Caco-2 (cell line): ENCODE results near the gene INPP4B. TPM values are rescaled to one million over a fixed set of nuclear protein-coding genes. Genes with fewer than 3 reads are reported as not detected.

ENCODE experiments used
- BruUV-seq: library from RNA; stranded (reverse); fragments of 400-500 nt; replicated peaks from 2 replicates; lab custom pipeline; 2021; lab: Mats Ljungman, UMichigan
- CTCF ChIA-PET: fragments of 300-600 bp; sonication (Branson Sonifier 250); formaldehyde crosslinking; loops from one replicate; lab custom pipeline; 2022; ENCODE audit warnings: antibody characterized with exemption; lab: Charles Lee
- POLR2A ChIA-PET: fragments of 300-600 bp; sonication (Branson Sonifier 250); formaldehyde crosslinking; loops from one replicate; lab custom pipeline; 2022; ENCODE audit warnings: antibody characterized with exemption; lab: Charles Lee
- DNase-seq, 2 experiments: peaks; one replicate each; pipeline versions ENCODE4 v3.0.0 to v3.0.0-alpha.2; 2020 to 2022
- H3K27me3 ChIP-seq: replicated peaks from 2 replicates; pipeline ENCODE4 v1.6.0; 2011; ENCODE audit warnings: low read length; ENCODE audit not compliant: control insufficient read depth, insufficient read depth
- H3K36me3 ChIP-seq: 2 replicates; pipeline ENCODE4 v1.5.1; 2011; ENCODE audit warnings: low read length; ENCODE audit not compliant: control insufficient read depth, insufficient read depth
- H3K4me1 ChIP-seq: fragments of 250-450 bp; sonication (Bioruptor Pico); 2 replicates; pipeline ENCODE4 v1.5.1; 2020; ENCODE audit warnings: mild to moderate bottlenecking
- H3K4me3 ChIP-seq: 2 replicates; pipeline ENCODE4 v1.5.1; 2011; ENCODE audit warnings: low read depth, mild to moderate bottlenecking, control low read depth, low read length
- H3K9me3 ChIP-seq: fragments of 250-450 bp; sonication (Bioruptor Pico); 2 replicates; pipeline ENCODE4 v1.5.1; 2020; ENCODE audit warnings: mild to moderate bottlenecking, moderate library complexity
- H3K27ac Mint-ChIP-seq: one replicate; pipeline ENCODE4 v1.8.0; 2022; ENCODE audit warnings: mixed read lengths; ENCODE audit not compliant: unreplicated experiment
- H3K27me3 Mint-ChIP-seq: one replicate; pipeline ENCODE4 v1.8.0; 2022; ENCODE audit warnings: mixed read lengths; ENCODE audit not compliant: insufficient read depth, unreplicated experiment
- H3K36me3 Mint-ChIP-seq: one replicate; pipeline ENCODE4 v1.8.0; 2022; ENCODE audit warnings: mild to moderate bottlenecking, mixed read lengths; ENCODE audit not compliant: insufficient read depth, unreplicated experiment
- H3K4me1 Mint-ChIP-seq: one replicate; pipeline ENCODE4 v1.8.0; 2022; ENCODE audit warnings: low read depth, mixed read lengths; ENCODE audit not compliant: unreplicated experiment
- H3K4me3 Mint-ChIP-seq: one replicate; pipeline ENCODE4 v1.8.0; 2022; ENCODE audit warnings: mild to moderate bottlenecking, moderate library complexity, mixed read lengths; ENCODE audit not compliant: unreplicated experiment
- H3K9me3 Mint-ChIP-seq: one replicate; pipeline ENCODE4 v1.8.0; 2022; ENCODE audit warnings: mixed read lengths; ENCODE audit not compliant: unreplicated experiment
- CTCF ChIP-seq, 2 experiments: fragments of 200-600 bp in 1 of 2; IDR thresholded peaks; 1 replicate in 1 of 2; 2 replicates in 1 of 2; pipeline versions ENCODE4 v1.5.1 to v1.8.0; 2011 to 2022; ENCODE audit warnings: antibody characterized with exemption in 1 of 2, control low read depth in 1 of 2, inconsistent platforms in 1 of 2, low read depth in 1 of 2, low read length in 1 of 2, mild to moderate bottlenecking in 1 of 2, moderate library complexity in 1 of 2; ENCODE audit not compliant: insufficient read depth in 1 of 2, severe bottlenecking in 1 of 2, unreplicated experiment in 1 of 2
- intact Hi-C: fragments of 100-400 bp; cut with micrococcal nuclease; formaldehyde crosslinking; loops from one replicate; pipeline ENCODE4 v1.10.0; 2022; ENCODE audit not compliant: unreplicated experiment
- total RNA-seq: library from RNA; stranded (reverse); gene quantifications from 2 replicates; pipeline ENCODE4 v1.2.3, GENCODE V29; 2022

The INPP4B gene
- total RNA-seq, 1 experiment from 2014 or later = 10.3 TPM

DNA sequence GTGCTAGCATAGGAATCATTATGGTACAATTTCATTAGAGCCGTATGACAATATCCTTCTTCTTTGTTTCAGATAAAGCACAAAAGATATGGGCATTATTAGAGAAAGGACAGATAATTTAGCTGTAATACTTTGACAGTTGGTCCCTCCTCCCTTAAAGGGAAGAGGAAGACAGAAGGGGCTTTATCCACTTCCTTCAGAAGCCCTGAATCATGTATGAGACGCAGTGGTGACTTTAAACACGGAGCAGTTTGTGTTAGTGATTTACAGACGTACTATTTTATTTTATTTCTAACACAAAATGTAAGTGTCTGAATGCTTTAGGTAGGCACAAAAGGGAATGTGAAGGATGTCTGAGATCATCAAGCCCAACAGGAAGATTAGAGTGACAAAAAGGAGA is 742.1 kb downstream of the INPP4B start:
- no peaks in the 10 kb centered on the region for H3K9me3 ChIP-seq
- no peaks in the 10 kb centered on the region for H3K27me3 ChIP-seq
- H3K36me3 Mint-ChIP-seq = no peaks in the 10 kb centered on the region
- intact Hi-C loops = no loop called here
- CTCF ChIA-PET = no interaction called here
- no peaks in the 10 kb centered on the region for H3K9me3 Mint-ChIP-seq
- POLR2A ChIA-PET = interaction anchor here (0.5 kb wide), 1 partner anchor 1229 kb away, joined by 3 read pairs; no protein-coding TSS in a partner anchor
- no peak overlapping the region for H3K4me3 ChIP-seq
- no peaks in the 10 kb centered on the region for H3K4me1 ChIP-seq
- no peak for TF ChIP-seq CTCF (IDR thresholded peaks at IDR 0.05; ENCODE audit: insufficient read depth in 1 of 2, low read depth in 1 of 2, low read length in 1 of 2, severe bottlenecking in 1 of 2, unreplicated experiment in 1 of 2)
- H3K4me3 Mint-ChIP-seq = no peak overlapping the region
- H3K4me1 Mint-ChIP-seq = no peaks in the 10 kb centered on the region
- no peak overlapping the region for H3K27ac Mint-ChIP-seq
- no TSS peak for BruUV-seq
- no peaks in the 10 kb centered on the region for H3K36me3 ChIP-seq
- H3K27me3 Mint-ChIP-seq = no peaks in the 10 kb centered on the region
- no peak for DNase-seq

DNA sequence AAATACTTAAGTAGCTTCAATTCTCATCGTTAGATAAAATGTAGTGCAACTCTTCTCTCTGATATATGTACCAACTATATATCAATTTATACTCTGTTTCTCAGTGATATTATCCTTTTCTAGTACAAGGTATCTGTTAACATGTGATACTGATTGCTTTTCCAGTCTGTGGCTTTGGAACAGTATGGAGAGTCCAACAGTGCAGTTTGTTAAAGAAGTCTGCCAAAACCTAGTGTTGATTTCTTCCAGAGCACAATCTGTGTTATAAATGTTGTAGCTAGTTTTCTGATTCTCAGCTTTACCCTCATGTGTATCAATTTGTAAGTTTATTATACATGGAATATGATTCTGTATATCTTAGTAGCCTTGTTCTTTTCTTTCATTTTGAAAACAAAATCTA is 744.7 kb downstream of the INPP4B start:
- Mint-ChIP-seq H3K36me3 (no peaks in the 10 kb centered on the region), H3K4me1 (no peaks in the 10 kb centered on the region), H3K27ac (no peak overlapping the region), H3K4me3 (no peak overlapping the region), H3K9me3 (no peaks in the 10 kb centered on the region), H3K27me3 (no peaks in the 10 kb centered on the region)
- Histone ChIP-seq H3K36me3 (no peaks in the 10 kb centered on the region), H3K4me1 (no peaks in the 10 kb centered on the region), H3K9me3 (no peaks in the 10 kb centered on the region), H3K27me3 (no peaks in the 10 kb centered on the region), H3K4me3 (no peak overlapping the region)
- no TSS peak for BruUV-seq
- ChIA-PET POLR2A (no interaction called here), CTCF (no interaction called here)
- intact Hi-C loops = no loop called here
- no peak for DNase-seq
- TF ChIP-seq CTCF (IDR thresholded peaks at IDR 0.05; ENCODE audit: insufficient read depth in 1 of 2, low read depth in 1 of 2, low read length in 1 of 2, severe bottlenecking in 1 of 2, unreplicated experiment in 1 of 2) = no peak

DNA sequence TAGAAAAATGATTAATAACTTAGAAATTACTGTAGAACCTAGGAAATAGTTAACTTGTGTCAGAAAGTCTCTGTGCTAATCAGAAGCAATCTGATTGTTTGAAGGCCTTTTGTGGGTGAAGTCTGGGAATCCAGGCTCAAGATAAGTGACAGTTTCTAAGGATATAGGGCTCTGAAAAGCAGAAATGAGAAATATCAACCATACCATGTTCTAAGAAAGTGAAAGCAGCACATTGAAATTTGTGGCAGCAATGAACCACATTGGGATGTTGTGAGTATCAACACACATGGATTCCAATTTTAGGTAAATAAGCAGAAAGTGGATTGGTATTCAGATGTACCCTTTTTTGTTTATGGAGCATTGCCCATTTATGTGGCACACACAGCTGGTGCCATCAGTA is 745.2 kb downstream of the INPP4B start:
- intact Hi-C loops = no loop called here
- H3K36me3 ChIP-seq = no peaks in the 10 kb centered on the region
- no peaks in the 10 kb centered on the region for H3K27me3 ChIP-seq
- CTCF ChIA-PET = no interaction called here
- POLR2A ChIA-PET = no interaction called here
- no peaks in the 10 kb centered on the region for H3K9me3 Mint-ChIP-seq
- no peak overlapping the region for H3K4me3 Mint-ChIP-seq
- H3K9me3 ChIP-seq = no peaks in the 10 kb centered on the region
- H3K4me3 ChIP-seq = no peak overlapping the region
- TF ChIP-seq CTCF (IDR thresholded peaks at IDR 0.05; ENCODE audit: insufficient read depth in 1 of 2, low read depth in 1 of 2, low read length in 1 of 2, severe bottlenecking in 1 of 2, unreplicated experiment in 1 of 2) = no peak
- DNase-seq = no peak
- BruUV-seq = no TSS peak
- no peak overlapping the region for H3K27ac Mint-ChIP-seq
- H3K36me3 Mint-ChIP-seq = no peaks in the 10 kb centered on the region
- H3K4me1 Mint-ChIP-seq = no peaks in the 10 kb centered on the region
- H3K27me3 Mint-ChIP-seq = no peaks in the 10 kb centered on the region
- H3K4me1 ChIP-seq = no peaks in the 10 kb centered on the region
